ENCODE measurements around the gene SYNGR1.
"Not testable (repeated sequence)": the region's sequence is repeated elsewhere in the genome, so short reads cannot be mapped to it uniquely, and the experiment has no call there.

- not testable (repeated sequence) for TF ChIP-seq CTCF (conservative IDR thresholded peaks at IDR 0.05; ENCODE audit: low read depth in 2 of 2); POLR2AphosphoS5 (IDR thresholded peaks at IDR 0.05; ENCODE audit: low read depth); EZH2phosphoT487 (IDR thresholded peaks at IDR 0.05; ENCODE audit: unreplicated experiment); EZH2 (IDR thresholded peaks at IDR 0.05; ENCODE audit: low read depth, unreplicated experiment); REST (IDR thresholded peaks at IDR 0.05; ENCODE audit: unreplicated experiment); ZNF331 (CRISPR knock-in tag; IDR thresholded peaks at IDR 0.05; ENCODE audit: low read depth); JUNB (IDR thresholded peaks at IDR 0.05; ENCODE audit: unreplicated experiment); CREB1 (CRISPR knock-in tag; IDR thresholded peaks at IDR 0.05; ENCODE audit: low read depth); ZNF114 (CRISPR knock-in tag; IDR thresholded peaks at IDR 0.05); ETS1 (IDR thresholded peaks at IDR 0.05)
Measured at GRCh38 chr22:39411828-39412365, 62.1 kb downstream of the SYNGR1 start.
